GM23338 (cell line): Measurements from ENCODE around the gene PDHX. TPM values are rescaled to one million over a fixed set of nuclear protein-coding genes. Genes with fewer than 3 reads are reported as not detected.

ENCODE experiments used
- ATAC-seq: fragments of 200-7000 bp; cut with Tn5 transposase; 3 replicates; pipeline ENCODE4 v1.9.1; 2020
- DNase-seq: peaks from one replicate; pipeline ENCODE4 v3.0.0-alpha.2; 2015; ENCODE audit warnings: low spot score
- H2AFZ ChIP-seq: fragments of 200-600 bp; sonication (generic); 2 replicates; pipeline ENCODE4 v1.8.0; 2016; ENCODE audit warnings: antibody characterized with exemption, mild to moderate bottlenecking, moderate library complexity
- H3F3A ChIP-seq: fragments of 200-600 bp; sonication (generic); replicated peaks from 2 replicates; pipeline ENCODE4 v1.8.0; 2017; ENCODE audit warnings: antibody characterized with exemption, mixed run types, low read depth
- H3K27ac ChIP-seq: fragments of 200-600 bp; sonication (generic); 2 replicates; pipeline ENCODE4 v1.6.1; 2016; ENCODE audit warnings: low read depth
- H3K27me3 ChIP-seq: fragments of 200-600 bp; sonication (generic); 2 replicates; pipeline ENCODE4 v1.8.0; 2016; ENCODE audit warnings: mild to moderate bottlenecking, mixed run types, moderate library complexity; ENCODE audit not compliant: insufficient read depth
- H3K36me3 ChIP-seq: fragments of 200-600 bp; sonication (generic); 2 replicates; pipeline ENCODE4 v1.8.0; 2016; ENCODE audit warnings: mild to moderate bottlenecking; ENCODE audit not compliant: insufficient read depth
- H3K4me1 ChIP-seq: fragments of 200-600 bp; sonication (generic); 2 replicates; pipeline ENCODE4 v1.8.0; 2016; ENCODE audit warnings: mild to moderate bottlenecking, moderate library complexity; ENCODE audit not compliant: insufficient read depth
- H3K4me2 ChIP-seq: fragments of 200-600 bp; sonication (generic); 2 replicates; pipeline ENCODE4 v1.7.1; 2017; ENCODE audit warnings: mixed run types
- H3K4me3 ChIP-seq: fragments of 200-600 bp; sonication (generic); 2 replicates; pipeline ENCODE4 v1.6.1; 2016; ENCODE audit warnings: mixed run types
- H3K79me2 ChIP-seq: fragments of 200-600 bp; sonication (generic); replicated peaks from 2 replicates; pipeline ENCODE4 v1.8.0; 2017; ENCODE audit warnings: mild to moderate bottlenecking; ENCODE audit not compliant: insufficient read depth
- H3K9me2 ChIP-seq: fragments of 200-600 bp; sonication (generic); 2 replicates; pipeline ENCODE4 v1.8.0; 2017; ENCODE audit not compliant: insufficient read depth
- H4K20me1 ChIP-seq: fragments of 200-600 bp; sonication (generic); replicated peaks from 2 replicates; pipeline ENCODE4 v1.8.0; 2017; ENCODE audit warnings: mild to moderate bottlenecking; ENCODE audit not compliant: insufficient read depth
- H3K27ac Mint-ChIP-seq: 2 replicates; pipeline ENCODE4 v1.8.0; 2020; ENCODE audit warnings: inconsistent platforms, mild to moderate bottlenecking, moderate library complexity, mixed read lengths
- H3K27me3 Mint-ChIP-seq: 3 replicates; pipeline ENCODE4 v1.8.0; 2022; ENCODE audit warnings: low read depth, mild to moderate bottlenecking, moderate library complexity, mixed read lengths, inconsistent platforms; ENCODE audit not compliant: insufficient read depth, poor library complexity
- H3K36me3 Mint-ChIP-seq: 3 replicates; pipeline ENCODE4 v1.8.0; 2021; ENCODE audit warnings: low read depth, mild to moderate bottlenecking, inconsistent platforms, moderate library complexity, mixed read lengths
- H3K4me1 Mint-ChIP-seq: 3 replicates; pipeline ENCODE4 v1.8.0; 2020; ENCODE audit warnings: mild to moderate bottlenecking, inconsistent platforms, mixed read lengths
- H3K4me3 Mint-ChIP-seq: 3 replicates; pipeline ENCODE4 v1.8.0; 2021; ENCODE audit warnings: moderate library complexity, mild to moderate bottlenecking, inconsistent platforms, mixed read lengths
- H3K9me3 Mint-ChIP-seq: 3 replicates; pipeline ENCODE4 v1.8.0; 2020; ENCODE audit warnings: moderate library complexity, mild to moderate bottlenecking, inconsistent platforms, mixed read lengths
- CREB1 ChIP-seq: fragments of 250-450 bp; sonication (Bioruptor Pico); IDR thresholded peaks from 2 replicates; pipeline ENCODE4 v1.5.0; 2020; ENCODE audit warnings: low read depth, mild to moderate bottlenecking, moderate library complexity
- EZH2 ChIP-seq: fragments of 200-600 bp; sonication (generic); IDR thresholded peaks from one replicate; pipeline ENCODE4 v1.8.0; 2017; ENCODE audit warnings: antibody characterized with exemption, mild to moderate bottlenecking, low read depth; ENCODE audit not compliant: unreplicated experiment
- EZH2phosphoT487 ChIP-seq: fragments of 200-600 bp; sonication (generic); IDR thresholded peaks from one replicate; pipeline ENCODE4 v1.8.1; 2018; ENCODE audit warnings: antibody characterized with exemption; ENCODE audit not compliant: unreplicated experiment
- JUNB ChIP-seq: IDR thresholded peaks from one replicate; pipeline ENCODE4 v1.6.1; 2016; ENCODE audit warnings: antibody characterized with exemption; ENCODE audit not compliant: unreplicated experiment
- NANOG ChIP-seq: IDR thresholded peaks from 2 replicates; pipeline ENCODE4 v1.6.1; 2016; ENCODE audit warnings: antibody characterized with exemption, borderline replicate concordance
- POLR2AphosphoS5 ChIP-seq: IDR thresholded peaks from 2 replicates; pipeline ENCODE4 v1.6.1; 2016; ENCODE audit warnings: antibody characterized with exemption, low read depth
- STAT1 ChIP-seq: IDR thresholded peaks from one replicate; pipeline ENCODE4 v1.6.1; 2016; ENCODE audit warnings: antibody characterized with exemption; ENCODE audit not compliant: unreplicated experiment
- ZNF114 ChIP-seq: fragments of 250-450 bp; sonication (Bioruptor Pico); IDR thresholded peaks from 2 replicates; pipeline ENCODE4 v1.5.0; 2020; ENCODE audit warnings: mild to moderate bottlenecking, moderate library complexity
- ZNF331 ChIP-seq: fragments of 250-450 bp; sonication (Bioruptor Pico); IDR thresholded peaks from 2 replicates; pipeline ENCODE4 v1.5.0; 2020; ENCODE audit warnings: low read depth, mild to moderate bottlenecking, moderate library complexity
- polyA plus RNA-seq: library from polyadenylated mRNA; unstranded; fragments of >200 nt; fragmentation: Nextera tagmentation; extraction: Ambion mirVana; gene quantifications from 2 replicates; pipeline ENCODE4 v1.2.1, GENCODE V29; 2016
- total RNA-seq: library from RNA; depleted of rRNA; stranded (reverse); fragments of >200 nt; shearing (Covaris generic); gene quantifications from 2 replicates; pipeline ENCODE4 v1.2.3, GENCODE V29; 2014
- TF ChIP-seq, protein P1 (sequence below): IDR thresholded peaks from one replicate; pipeline ENCODE4 v1.6.1; 2018; ENCODE audit warnings: antibody characterized with exemption; ENCODE audit not compliant: unreplicated experiment
- TF ChIP-seq, protein P2 (sequence below), 2 experiments: fragments of 200-600 bp in 1 of 2; sonication (generic) in 1 of 2; conservative IDR thresholded peaks; 2 replicates each; pipeline versions ENCODE4 v1.5.1 to v1.6.1; 2016 to 2017; ENCODE audit warnings: antibody characterized with exemption in 2 of 2, low read depth in 2 of 2, mild to moderate bottlenecking in 2 of 2, moderate library complexity in 1 of 2
- TF ChIP-seq, protein P3 (sequence below): fragments of 250-450 bp; sonication (Bioruptor Pico); IDR thresholded peaks from 2 replicates; pipeline ENCODE4 v1.5.0; 2020; ENCODE audit warnings: mild to moderate bottlenecking, moderate library complexity

The PDHX gene
- total and polyA plus RNA-seq, 2 experiments from 2014 or later = 36.9 to 40.2 TPM

DNA sequence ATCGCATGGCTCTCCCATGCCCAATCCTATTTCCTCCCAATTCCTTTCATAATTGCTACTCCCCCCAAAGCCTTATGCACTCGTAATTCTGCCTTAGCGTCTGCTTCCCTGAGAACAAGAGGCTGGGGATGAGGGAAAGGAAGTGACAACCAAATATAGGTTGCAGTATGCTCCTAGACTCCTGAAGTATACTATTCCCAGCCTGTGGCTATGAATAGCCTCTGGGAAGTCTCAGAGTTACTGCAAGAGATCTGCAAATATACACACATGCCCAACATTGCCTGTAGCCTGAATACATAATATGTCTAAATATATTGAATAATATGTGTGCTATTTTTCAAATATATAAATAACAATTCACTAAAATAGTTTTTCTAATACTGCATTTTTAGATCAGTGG lies 126.5 kb downstream of the PDHX start:
- Histone ChIP-seq H4K20me1 (no peaks in the 10 kb centered on the region), H3K4me2 (no peak overlapping the region), H3K27ac (no peak overlapping the region), H3K36me3 (no peaks in the 10 kb centered on the region), H3K27me3 (no peaks in the 10 kb centered on the region), H3F3A (no peaks in the 10 kb centered on the region), H2AFZ (no peak overlapping the region), H3K4me3 (no peak overlapping the region), H3K9me2 (peaks cover 16% of the 10 kb centered on the region; the same call in 1 of the 2 replicates), H3K79me2 (no peaks in the 10 kb centered on the region), H3K4me1 (no peaks in the 10 kb centered on the region)
- no peaks in the 10 kb centered on the region for H3K4me1 Mint-ChIP-seq
- TF ChIP-seq, protein P1, sequence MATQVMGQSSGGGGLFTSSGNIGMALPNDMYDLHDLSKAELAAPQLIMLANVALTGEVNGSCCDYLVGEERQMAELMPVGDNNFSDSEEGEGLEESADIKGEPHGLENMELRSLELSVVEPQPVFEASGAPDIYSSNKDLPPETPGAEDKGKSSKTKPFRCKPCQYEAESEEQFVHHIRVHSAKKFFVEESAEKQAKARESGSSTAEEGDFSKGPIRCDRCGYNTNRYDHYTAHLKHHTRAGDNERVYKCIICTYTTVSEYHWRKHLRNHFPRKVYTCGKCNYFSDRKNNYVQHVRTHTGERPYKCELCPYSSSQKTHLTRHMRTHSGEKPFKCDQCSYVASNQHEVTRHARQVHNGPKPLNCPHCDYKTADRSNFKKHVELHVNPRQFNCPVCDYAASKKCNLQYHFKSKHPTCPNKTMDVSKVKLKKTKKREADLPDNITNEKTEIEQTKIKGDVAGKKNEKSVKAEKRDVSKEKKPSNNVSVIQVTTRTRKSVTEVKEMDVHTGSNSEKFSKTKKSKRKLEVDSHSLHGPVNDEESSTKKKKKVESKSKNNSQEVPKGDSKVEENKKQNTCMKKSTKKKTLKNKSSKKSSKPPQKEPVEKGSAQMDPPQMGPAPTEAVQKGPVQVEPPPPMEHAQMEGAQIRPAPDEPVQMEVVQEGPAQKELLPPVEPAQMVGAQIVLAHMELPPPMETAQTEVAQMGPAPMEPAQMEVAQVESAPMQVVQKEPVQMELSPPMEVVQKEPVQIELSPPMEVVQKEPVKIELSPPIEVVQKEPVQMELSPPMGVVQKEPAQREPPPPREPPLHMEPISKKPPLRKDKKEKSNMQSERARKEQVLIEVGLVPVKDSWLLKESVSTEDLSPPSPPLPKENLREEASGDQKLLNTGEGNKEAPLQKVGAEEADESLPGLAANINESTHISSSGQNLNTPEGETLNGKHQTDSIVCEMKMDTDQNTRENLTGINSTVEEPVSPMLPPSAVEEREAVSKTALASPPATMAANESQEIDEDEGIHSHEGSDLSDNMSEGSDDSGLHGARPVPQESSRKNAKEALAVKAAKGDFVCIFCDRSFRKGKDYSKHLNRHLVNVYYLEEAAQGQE = no peak
- TF ChIP-seq, protein P2, sequence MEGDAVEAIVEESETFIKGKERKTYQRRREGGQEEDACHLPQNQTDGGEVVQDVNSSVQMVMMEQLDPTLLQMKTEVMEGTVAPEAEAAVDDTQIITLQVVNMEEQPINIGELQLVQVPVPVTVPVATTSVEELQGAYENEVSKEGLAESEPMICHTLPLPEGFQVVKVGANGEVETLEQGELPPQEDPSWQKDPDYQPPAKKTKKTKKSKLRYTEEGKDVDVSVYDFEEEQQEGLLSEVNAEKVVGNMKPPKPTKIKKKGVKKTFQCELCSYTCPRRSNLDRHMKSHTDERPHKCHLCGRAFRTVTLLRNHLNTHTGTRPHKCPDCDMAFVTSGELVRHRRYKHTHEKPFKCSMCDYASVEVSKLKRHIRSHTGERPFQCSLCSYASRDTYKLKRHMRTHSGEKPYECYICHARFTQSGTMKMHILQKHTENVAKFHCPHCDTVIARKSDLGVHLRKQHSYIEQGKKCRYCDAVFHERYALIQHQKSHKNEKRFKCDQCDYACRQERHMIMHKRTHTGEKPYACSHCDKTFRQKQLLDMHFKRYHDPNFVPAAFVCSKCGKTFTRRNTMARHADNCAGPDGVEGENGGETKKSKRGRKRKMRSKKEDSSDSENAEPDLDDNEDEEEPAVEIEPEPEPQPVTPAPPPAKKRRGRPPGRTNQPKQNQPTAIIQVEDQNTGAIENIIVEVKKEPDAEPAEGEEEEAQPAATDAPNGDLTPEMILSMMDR (conservative IDR thresholded peaks at IDR 0.05; ENCODE audit: low read depth in 2 of 2) = no peak
- TF ChIP-seq CREB1 (CRISPR knock-in tag) (no peak), ZNF114 (CRISPR knock-in tag) (no peak), EZH2phosphoT487 (no peak), EZH2 (no peak), NANOG (no peak), STAT1 (no peak), JUNB (no peak), POLR2AphosphoS5 (no peak), ZNF331 (CRISPR knock-in tag) (no peak)
- TF ChIP-seq, protein P3, sequence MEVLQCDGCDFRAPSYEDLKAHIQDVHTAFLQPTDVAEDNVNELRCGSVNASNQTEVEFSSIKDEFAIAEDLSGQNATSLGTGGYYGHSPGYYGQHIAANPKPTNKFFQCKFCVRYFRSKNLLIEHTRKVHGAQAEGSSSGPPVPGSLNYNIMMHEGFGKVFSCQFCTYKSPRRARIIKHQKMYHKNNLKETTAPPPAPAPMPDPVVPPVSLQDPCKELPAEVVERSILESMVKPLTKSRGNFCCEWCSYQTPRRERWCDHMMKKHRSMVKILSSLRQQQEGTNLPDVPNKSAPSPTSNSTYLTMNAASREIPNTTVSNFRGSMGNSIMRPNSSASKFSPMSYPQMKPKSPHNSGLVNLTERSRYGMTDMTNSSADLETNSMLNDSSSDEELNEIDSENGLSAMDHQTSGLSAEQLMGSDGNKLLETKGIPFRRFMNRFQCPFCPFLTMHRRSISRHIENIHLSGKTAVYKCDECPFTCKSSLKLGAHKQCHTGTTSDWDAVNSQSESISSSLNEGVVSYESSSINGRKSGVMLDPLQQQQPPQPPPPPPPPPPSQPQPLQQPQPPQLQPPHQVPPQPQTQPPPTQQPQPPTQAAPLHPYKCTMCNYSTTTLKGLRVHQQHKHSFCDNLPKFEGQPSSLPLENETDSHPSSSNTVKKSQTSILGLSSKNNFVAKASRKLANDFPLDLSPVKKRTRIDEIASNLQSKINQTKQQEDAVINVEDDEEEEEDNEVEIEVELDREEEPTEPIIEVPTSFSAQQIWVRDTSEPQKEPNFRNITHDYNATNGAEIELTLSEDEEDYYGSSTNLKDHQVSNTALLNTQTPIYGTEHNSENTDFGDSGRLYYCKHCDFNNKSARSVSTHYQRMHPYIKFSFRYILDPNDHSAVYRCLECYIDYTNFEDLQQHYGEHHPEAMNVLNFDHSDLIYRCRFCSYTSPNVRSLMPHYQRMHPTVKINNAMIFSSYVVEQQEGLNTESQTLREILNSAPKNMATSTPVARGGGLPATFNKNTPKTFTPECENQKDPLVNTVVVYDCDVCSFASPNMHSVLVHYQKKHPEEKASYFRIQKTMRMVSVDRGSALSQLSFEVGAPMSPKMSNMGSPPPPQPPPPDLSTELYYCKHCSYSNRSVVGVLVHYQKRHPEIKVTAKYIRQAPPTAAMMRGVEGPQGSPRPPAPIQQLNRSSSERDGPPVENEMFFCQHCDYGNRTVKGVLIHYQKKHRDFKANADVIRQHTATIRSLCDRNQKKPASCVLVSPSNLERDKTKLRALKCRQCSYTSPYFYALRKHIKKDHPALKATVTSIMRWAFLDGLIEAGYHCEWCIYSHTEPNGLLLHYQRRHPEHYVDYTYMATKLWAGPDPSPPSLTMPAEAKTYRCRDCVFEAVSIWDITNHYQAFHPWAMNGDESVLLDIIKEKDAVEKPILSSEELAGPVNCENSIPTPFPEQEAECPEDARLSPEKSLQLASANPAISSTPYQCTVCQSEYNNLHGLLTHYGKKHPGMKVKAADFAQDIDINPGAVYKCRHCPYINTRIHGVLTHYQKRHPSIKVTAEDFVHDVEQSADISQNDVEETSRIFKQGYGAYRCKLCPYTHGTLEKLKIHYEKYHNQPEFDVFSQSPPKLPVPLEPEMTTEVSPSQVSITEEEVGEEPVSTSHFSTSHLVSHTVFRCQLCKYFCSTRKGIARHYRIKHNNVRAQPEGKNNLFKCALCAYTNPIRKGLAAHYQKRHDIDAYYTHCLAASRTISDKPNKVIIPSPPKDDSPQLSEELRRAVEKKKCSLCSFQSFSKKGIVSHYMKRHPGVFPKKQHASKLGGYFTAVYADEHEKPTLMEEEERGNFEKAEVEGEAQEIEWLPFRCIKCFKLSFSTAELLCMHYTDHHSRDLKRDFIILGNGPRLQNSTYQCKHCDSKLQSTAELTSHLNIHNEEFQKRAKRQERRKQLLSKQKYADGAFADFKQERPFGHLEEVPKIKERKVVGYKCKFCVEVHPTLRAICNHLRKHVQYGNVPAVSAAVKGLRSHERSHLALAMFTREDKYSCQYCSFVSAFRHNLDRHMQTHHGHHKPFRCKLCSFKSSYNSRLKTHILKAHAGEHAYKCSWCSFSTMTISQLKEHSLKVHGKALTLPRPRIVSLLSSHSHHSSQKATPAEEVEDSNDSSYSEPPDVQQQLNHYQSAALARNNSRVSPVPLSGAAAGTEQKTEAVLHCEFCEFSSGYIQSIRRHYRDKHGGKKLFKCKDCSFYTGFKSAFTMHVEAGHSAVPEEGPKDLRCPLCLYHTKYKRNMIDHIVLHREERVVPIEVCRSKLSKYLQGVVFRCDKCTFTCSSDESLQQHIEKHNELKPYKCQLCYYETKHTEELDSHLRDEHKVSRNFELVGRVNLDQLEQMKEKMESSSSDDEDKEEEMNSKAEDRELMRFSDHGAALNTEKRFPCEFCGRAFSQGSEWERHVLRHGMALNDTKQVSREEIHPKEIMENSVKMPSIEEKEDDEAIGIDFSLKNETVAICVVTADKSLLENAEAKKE (CRISPR knock-in tag) = no peak
- no peak for DNase-seq
- no peaks in the 10 kb centered on the region for H3K9me3 Mint-ChIP-seq
- ATAC-seq = no peak
- no peak overlapping the region for H3K4me3 Mint-ChIP-seq
- H3K27me3 Mint-ChIP-seq = no peaks in the 10 kb centered on the region
- no peak overlapping the region for H3K27ac Mint-ChIP-seq
- H3K36me3 Mint-ChIP-seq = no peaks in the 10 kb centered on the region
